Omental fat pad (tissue), 4 donors: ENCODE results near the gene RASSF1. TPM values are rescaled to one million over a fixed set of nuclear protein-coding genes. Genes with fewer than 3 reads are reported as not detected.

ENCODE experiments used
- ATAC-seq: fragments of 150-250 bp; one replicate; pipeline ENCODE4 v1.9.1; 2016; ENCODE audit warnings: mild to moderate bottlenecking, moderate library complexity; ENCODE audit not compliant: low FRiP score
- DNase-seq: peaks from one replicate; pipeline ENCODE4 v3.0.0-alpha.2; 2019; ENCODE audit warnings: low spot score
- CTCF ChIP-seq, 3 donors: fragments of 450-650 bp; IDR thresholded peaks; one replicate each; pipeline ENCODE4 v1.5.1; 2016 to 2017; ENCODE audit warnings: antibody characterized with exemption in 3 of 3, mild to moderate bottlenecking in 3 of 3, moderate library complexity in 2 of 3
- total RNA-seq, 4 donors: library from RNA; depleted of rRNA; stranded (reverse); fragments of >200 nt; gene quantifications; one replicate each; pipeline ENCODE4 v1.1.0, GENCODE V29; 2016

Gene RASSF1
- total RNA-seq, 4 donors from 2014 or later, result 42.1 to 82.0 (median 53.3) TPM

- ATAC-seq (no peak), DNase-seq (peak; percentile 77)
- TF ChIP-seq CTCF (IDR thresholded peaks at IDR 0.05), result peak in 2 of 3 donors; percentile 79 to 84
These were observed 16.1 kb downstream of the RASSF1 start for GRCh38 chr3:50324351-50325112.

- no peak for TF ChIP-seq CTCF (IDR thresholded peaks at IDR 0.05)
- DNase-seq, result no peak
- no peak for ATAC-seq
These were observed 16.9 kb downstream of the RASSF1 start for GRCh38 chr3:50323614-50324199.

- TF ChIP-seq CTCF (IDR thresholded peaks at IDR 0.05), result no peak
- DNase-seq (no peak), ATAC-seq (no peak)
These were observed 17.5 kb downstream of the RASSF1 start for GRCh38 chr3:50323092-50323600.

DNA sequence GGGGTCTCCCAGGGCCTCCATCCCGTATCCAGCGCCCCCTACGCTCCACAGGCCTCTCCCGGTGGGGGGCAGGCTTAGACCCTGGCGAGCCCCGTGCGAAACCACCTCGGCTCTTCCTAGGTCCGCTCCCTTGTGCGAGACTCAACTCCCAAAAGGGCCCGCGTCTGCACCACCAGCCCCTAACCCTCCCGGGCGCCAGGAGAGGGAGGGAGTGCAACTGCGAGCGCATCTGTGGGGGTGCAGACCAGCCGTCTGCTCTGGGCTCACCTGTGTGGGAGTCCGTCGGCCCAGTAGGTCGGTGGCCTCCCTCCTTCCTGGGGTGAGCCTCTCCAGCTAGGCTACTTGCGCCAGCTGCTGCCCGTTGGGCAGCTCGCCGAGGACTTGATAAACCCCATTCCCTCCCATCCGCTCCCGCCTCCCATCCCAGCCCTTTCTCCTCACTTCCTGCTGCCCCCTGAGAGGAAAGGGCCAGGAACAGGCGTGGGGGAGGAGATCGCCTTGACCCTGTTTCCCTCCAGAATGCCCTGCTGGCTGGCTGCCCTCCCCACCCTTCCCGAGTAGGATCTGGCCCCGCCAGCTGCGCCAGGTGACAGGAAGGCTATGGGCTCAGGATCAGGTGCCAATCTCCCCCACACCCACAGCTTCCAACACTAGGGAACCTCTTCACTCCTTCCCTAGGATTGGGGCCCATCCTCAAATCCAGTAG is 18.1 kb downstream of the RASSF1 start, which contains the start of gene HYAL2:
Gene HYAL2, minus strand, starts transcription at position 360 of the 706 bp plus-strand sequence. CDS start 2,256 bp downstream, outside the sequence.
- DNase-seq, result no peak
- no peak for ATAC-seq
- no peak for TF ChIP-seq CTCF (IDR thresholded peaks at IDR 0.05)

GRCh38 chr3:50322115-50322385 is 18.6 kb downstream of the RASSF1 start:
- no peak for TF ChIP-seq CTCF (IDR thresholded peaks at IDR 0.05)
- DNase-seq (no peak), ATAC-seq (no peak)

DNA sequence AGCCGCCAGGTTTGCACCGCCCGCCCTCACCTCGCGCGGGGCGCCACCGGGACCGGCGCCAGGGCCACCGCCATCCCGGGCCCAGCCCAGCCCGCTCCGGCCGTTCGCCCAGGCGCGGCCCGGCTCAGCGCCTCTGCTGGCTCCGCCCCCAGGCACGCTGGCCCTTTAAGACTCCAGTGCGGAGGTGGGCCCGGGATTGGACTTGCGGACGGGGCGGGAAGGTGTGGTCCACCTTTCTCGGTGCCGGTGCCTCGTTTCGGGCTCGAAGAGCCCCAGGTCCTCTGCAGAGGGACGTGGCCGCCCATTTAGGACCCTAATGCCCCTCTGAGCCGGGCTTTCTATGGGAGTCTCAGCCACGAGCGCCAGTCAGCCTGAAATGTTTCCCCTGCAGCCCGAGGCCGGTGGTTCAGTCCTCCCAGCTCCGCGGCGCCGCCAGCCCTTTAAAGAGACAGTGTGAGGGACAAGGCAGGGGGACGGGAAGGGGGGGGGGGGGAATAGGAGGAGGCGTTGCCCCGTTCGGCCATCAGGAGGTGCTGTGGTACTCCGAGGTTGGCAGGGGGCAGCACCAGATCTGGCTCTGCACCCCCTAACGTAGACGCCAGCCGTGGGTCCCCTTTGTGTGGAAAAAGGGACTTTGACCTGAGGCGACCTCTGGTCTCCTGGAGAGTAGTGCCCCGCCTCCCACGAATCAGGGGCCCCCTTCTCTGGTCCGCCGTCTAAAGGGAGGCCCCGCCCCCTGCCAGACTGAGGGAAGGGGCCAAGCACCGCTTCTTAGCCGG is 19.1 kb downstream of the RASSF1 start:
- DNase-seq (peak; percentile 67), ATAC-seq (peak; percentile 81)
- peak in 1 of 3 donors; percentile 30 for TF ChIP-seq CTCF (IDR thresholded peaks at IDR 0.05)
